HCT116 (cell line): ENCODE results near the gene MALRD1. TPM values are rescaled to one million over a fixed set of nuclear protein-coding genes. Genes with fewer than 3 reads are reported as not detected.

Experiments used
- ATAC-seq: fragments of 200-7000 bp; cut with Tn5 transposase; 2 replicates; pipeline ENCODE4 v1.9.1; 2020; ENCODE audit warnings: mild to moderate bottlenecking, moderate library complexity
- BruUV-seq: library from RNA; stranded (reverse); fragments of 400-500 nt; replicated peaks from 2 replicates; lab custom pipeline; 2021; lab: Mats Ljungman, UMichigan
- CTCF ChIA-PET: fragments of 300-600 bp; sonication (Branson Sonifier 250); formaldehyde crosslinking; loops from one replicate; lab custom pipeline; 2021; ENCODE audit warnings: antibody characterized with exemption; lab: Charles Lee
- POLR2A ChIA-PET: fragments of 300-600, 350-600 bp; sonication (Branson Sonifier 250); formaldehyde crosslinking; loops from one replicate; lab custom pipeline; 2021; ENCODE audit warnings: antibody characterized with exemption; lab: Charles Lee
- RAD21 ChIA-PET, 2 experiments: fragments of 300-600 bp; sonication (Branson Sonifier 250); formaldehyde crosslinking; loops; one replicate each; lab custom pipeline; 2023; ENCODE audit warnings: low total read pairs in 2 of 2; ENCODE audit not compliant: uncharacterized antibody in 2 of 2, unreplicated experiment in 2 of 2, low non-redundant PET in 1 of 2; lab: Charles Lee
- DNase-seq: peaks from one replicate; pipeline ENCODE4 v3.0.0-alpha.2; 2010; ENCODE audit warnings: low read depth, low spot score
- H2AFZ ChIP-seq: fragments of 200-600 bp; shearing (Covaris generic), sonication (generic); 2 replicates; pipeline ENCODE4 v1.6.1; 2017; ENCODE audit warnings: low read depth, mixed run types, mixed read lengths, antibody characterized with exemption, low read length; ENCODE audit not compliant: poor library complexity, severe bottlenecking
- H3K27ac ChIP-seq: 2 replicates; pipeline ENCODE4 v1.5.1; 2012; ENCODE audit warnings: low read depth, low read length
- H3K27me3 ChIP-seq: fragments of 200-600 bp; sonication (generic); 2 replicates; pipeline ENCODE4 v1.6.1; 2016; ENCODE audit warnings: mixed run types, low read length, mixed read lengths; ENCODE audit not compliant: insufficient read depth
- H3K36me3 ChIP-seq, 2 experiments: fragments of 200-500 bp in 1 of 2; fragments of 200-600 bp in 1 of 2; sonication (Bioruptor generic) in 1 of 2; sonication (generic) in 1 of 2; 2 replicates each; pipeline versions ENCODE4 v1.5.1 to v1.6.1; 2014 to 2016; ENCODE audit warnings: low read length in 2 of 2, inconsistent platforms in 1 of 2, mixed read lengths in 1 of 2, mixed run types in 1 of 2; ENCODE audit not compliant: insufficient read depth in 2 of 2, control insufficient read depth in 1 of 2
- H3K4me1 ChIP-seq, 2 experiments: fragments of 200-600 bp in 1 of 2; sonication (generic) in 1 of 2; 2 replicates each; pipeline versions ENCODE4 v1.5.1 to v1.6.1; 2012 to 2017; ENCODE audit warnings: low read length in 2 of 2, inconsistent platforms in 1 of 2, mild to moderate bottlenecking in 1 of 2, mixed read lengths in 1 of 2, mixed run types in 1 of 2, moderate library complexity in 1 of 2; ENCODE audit not compliant: insufficient read depth in 2 of 2, control insufficient read depth in 1 of 2
- H3K4me2 ChIP-seq: fragments of 200-600 bp; sonication (generic); 2 replicates; pipeline ENCODE4 v1.6.1; 2017; ENCODE audit warnings: mixed run types, low read length, mixed read lengths
- H3K4me3 ChIP-seq, 2 experiments: fragments of 200-600 bp in 1 of 2; sonication (generic) in 1 of 2; replicated peaks in 1 of 2; 2 replicates each; pipeline ENCODE4 v1.5.1; 2011 to 2016; ENCODE audit warnings: low read length in 2 of 2, control low read depth in 1 of 2, low read depth in 1 of 2, mild to moderate bottlenecking in 1 of 2, mixed read lengths in 1 of 2, mixed run types in 1 of 2
- H3K79me2 ChIP-seq: fragments of 200-600 bp; sonication (generic); 2 replicates; pipeline ENCODE4 v1.6.1; 2017; ENCODE audit warnings: mild to moderate bottlenecking, mixed run types, low read length, moderate library complexity, mixed read lengths; ENCODE audit not compliant: insufficient read depth
- H3K9ac ChIP-seq: fragments of 200-600 bp; sonication (generic); 2 replicates; pipeline ENCODE4 v1.6.1; 2016; ENCODE audit warnings: low read length, mixed read lengths
- H3K9me2 ChIP-seq: fragments of 200-600 bp; sonication (generic), shearing (Covaris generic); 2 replicates; pipeline ENCODE4 v1.6.1; 2017; ENCODE audit warnings: mixed run types, mild to moderate bottlenecking, moderate library complexity; ENCODE audit not compliant: insufficient read depth
- H3K9me3 ChIP-seq, 2 experiments: fragments of 200-500 bp in 1 of 2; fragments of 200-600 bp in 1 of 2; sonication (Bioruptor generic) in 1 of 2; sonication (generic) in 1 of 2; 2 replicates each; pipeline ENCODE4 v1.6.1; 2014 to 2017; ENCODE audit warnings: low read length in 2 of 2, mixed read lengths in 2 of 2, inconsistent platforms in 1 of 2, low read depth in 1 of 2, mild to moderate bottlenecking in 1 of 2, mixed run types in 1 of 2, moderate library complexity in 1 of 2; ENCODE audit not compliant: control insufficient read depth in 1 of 2, insufficient read depth in 1 of 2
- H4K20me1 ChIP-seq: fragments of 200-600 bp; sonication (generic), shearing (Covaris generic); 2 replicates; pipeline ENCODE4 v1.6.1; 2017; ENCODE audit warnings: mixed run types, mild to moderate bottlenecking, moderate library complexity; ENCODE audit not compliant: insufficient read depth
- ATF3 ChIP-seq: IDR thresholded peaks from 2 replicates; pipeline ENCODE4 v1.6.1; 2012
- CBX3 ChIP-seq: IDR thresholded peaks from 2 replicates; pipeline ENCODE4 v1.6.1; 2012; ENCODE audit warnings: low read depth
- CEBPB ChIP-seq: IDR thresholded peaks from 2 replicates; pipeline ENCODE4 v1.6.1; 2012; ENCODE audit warnings: low read depth
- CTCF ChIP-seq, 3 experiments: fragments of 200-600 bp in 1 of 3; sonication (generic) in 1 of 3; IDR thresholded peaks in 2 of 3; conservative IDR thresholded peaks in 1 of 3; 2 replicates each; pipeline ENCODE4 v1.5.1; 2012 to 2017; ENCODE audit warnings: low read depth in 2 of 3, low read length in 2 of 3, antibody characterized with exemption in 1 of 3, borderline replicate concordance in 1 of 3, control low read depth in 1 of 3, mild to moderate bottlenecking in 1 of 3, mixed read lengths in 1 of 3, mixed run types in 1 of 3, moderate library complexity in 1 of 3; ENCODE audit not compliant: insufficient read depth in 1 of 3
- EGR1 ChIP-seq: IDR thresholded peaks from 2 replicates; pipeline ENCODE4 v1.6.1; 2012; ENCODE audit warnings: low read depth
- ELF1 ChIP-seq: IDR thresholded peaks from 2 replicates; pipeline ENCODE4 v1.6.1; 2012; ENCODE audit warnings: low read depth, borderline replicate concordance
- FOSL1 ChIP-seq: IDR thresholded peaks from 2 replicates; pipeline ENCODE4 v1.6.1; 2012; ENCODE audit warnings: low read depth
- POLR2A ChIP-seq: IDR thresholded peaks from 2 replicates; pipeline ENCODE4 v1.7.0; 2011; ENCODE audit warnings: borderline replicate concordance; ENCODE audit not compliant: insufficient read depth, insufficient read length; ENCODE audit errors: extremely low read depth
- RAD21 ChIP-seq: IDR thresholded peaks from 2 replicates; pipeline ENCODE4 v1.6.1; 2012; ENCODE audit warnings: low read depth, mild to moderate bottlenecking
- SIN3A ChIP-seq: IDR thresholded peaks from 2 replicates; pipeline ENCODE4 v1.6.1; 2012; ENCODE audit warnings: low read depth
- SP1 ChIP-seq: IDR thresholded peaks from 2 replicates; pipeline ENCODE4 v1.6.1; 2012; ENCODE audit warnings: low read depth
- TCF7L2 ChIP-seq: IDR thresholded peaks from 2 replicates; pipeline ENCODE4 v1.7.0; 2011; ENCODE audit warnings: borderline replicate concordance, inconsistent platforms; ENCODE audit not compliant: insufficient read depth, insufficient read length; ENCODE audit errors: extremely low read depth
- YY1 ChIP-seq: IDR thresholded peaks from 2 replicates; pipeline ENCODE4 v1.6.1; 2011; ENCODE audit warnings: low read length, low read depth, moderate library complexity, mild to moderate bottlenecking; ENCODE audit not compliant: insufficient replicate concordance; ENCODE audit errors: extremely low read depth
- ZFX ChIP-seq: fragments of 450-650 bp; IDR thresholded peaks from 2 replicates; pipeline ENCODE4 v1.6.1; 2017
- ZNF274 ChIP-seq: fragments of 200-500 bp; sonication (Bioruptor generic); IDR thresholded peaks from 2 replicates; pipeline ENCODE4 v1.6.1; 2014; ENCODE audit warnings: mild to moderate bottlenecking, low read depth, low read length, inconsistent platforms
- intact Hi-C: fragments of 100-400 bp; cut with micrococcal nuclease; formaldehyde crosslinking; loops from 2 replicates; pipeline ENCODE4 v1.10.0; 2022
- total RNA-seq: library from RNA; stranded (reverse); gene quantifications from one replicate; pipeline ENCODE4 v1.2.1, GENCODE V29; 2021; ENCODE audit not compliant: unreplicated experiment

Gene MALRD1
- total RNA-seq, 1 experiment from 2014 or later, result not detected

GRCh38 chr10:19046679-19047078 lies 1.9 kb upstream of the MALRD1 start:
- H3K4me3 ChIP-seq, result no peak overlapping the region
- H3K9me3 ChIP-seq, result peaks cover 4 to 26% of the 10 kb centered on the region in 2 experiments; a peak in 2 of 4 replicates
- H3K36me3 ChIP-seq, result no peaks in the 10 kb centered on the region
- H3K4me1 ChIP-seq, result no peaks in the 10 kb centered on the region
- RAD21 ChIA-PET, result no interaction called here
- ATAC-seq (no peak), DNase-seq (no peak)
- H3K79me2 ChIP-seq, result no peaks in the 10 kb centered on the region
- no TSS peak for BruUV-seq
- intact Hi-C loops, result no loop called here
- no peak overlapping the region for H3K27ac ChIP-seq
- no peak overlapping the region for H2AFZ ChIP-seq
- no peak overlapping the region for H3K9ac ChIP-seq
- TF ChIP-seq TCF7L2 (no peak), FOSL1 (no peak), CEBPB (no peak), ELF1 (no peak), YY1 (no peak), SIN3A (no peak), POLR2A (no peak), SP1 (no peak), EGR1 (no peak), RAD21 (no peak), CTCF (IDR thresholded peaks at IDR 0.05 in 2 of 3, conservative IDR thresholded peaks at IDR 0.05 in 1 of 3; ENCODE audit: borderline replicate concordance in 1 of 3, insufficient read depth in 1 of 3, low read depth in 2 of 3, low read length in 2 of 3) (no peak), ZFX (no peak), ZNF274 (no peak), CBX3 (no peak), ATF3 (no peak)
- POLR2A ChIA-PET, result no interaction called here
- no peaks in the 10 kb centered on the region for H3K27me3 ChIP-seq
- CTCF ChIA-PET, result no interaction called here
- no peaks in the 10 kb centered on the region for H3K9me2 ChIP-seq
- no peak overlapping the region for H3K4me2 ChIP-seq
- H4K20me1 ChIP-seq, result no peaks in the 10 kb centered on the region
